Natural killer cell (primary cell): ENCODE measurements around the gene ZBTB5. TPM values are rescaled to one million over a fixed set of nuclear protein-coding genes. Genes with fewer than 3 reads are reported as not detected.

Source experiments
- ATAC-seq, 3 donors: fragments of 150-1000 bp in 2 of 3; fragments of 200-7000 bp in 1 of 3; cut with Tn5 transposase; 1 replicate in 1 of 3; 2 replicates in 2 of 3; pipeline ENCODE4 v1.10.0; 2021; ENCODE audit warnings: mild to moderate bottlenecking in 2 of 3, moderate library complexity in 2 of 3
- DNase-seq, 2 donors: peaks; one replicate each; pipeline versions ENCODE4 v3.0.0 to v3.0.0-alpha.2; 2013 to 2021; ENCODE audit warnings: mixed read lengths in 1 of 2
- H3K27ac ChIP-seq: one replicate; pipeline ENCODE4 v1.5.1; 2013; ENCODE audit warnings: mild to moderate bottlenecking, low read length
- H3K27me3 ChIP-seq: one replicate; pipeline ENCODE4 v1.6.1; 2013; ENCODE audit warnings: low read length; ENCODE audit not compliant: control insufficient read depth, insufficient read depth
- H3K36me3 ChIP-seq: one replicate; pipeline ENCODE4 v1.6.1; 2013; ENCODE audit warnings: low read length; ENCODE audit not compliant: control insufficient read depth, insufficient read depth
- H3K4me1 ChIP-seq: one replicate; pipeline ENCODE4 v1.6.1; 2013; ENCODE audit warnings: low read length; ENCODE audit not compliant: control insufficient read depth, insufficient read depth
- H3K4me3 ChIP-seq: one replicate; pipeline ENCODE4 v1.5.1; 2013; ENCODE audit warnings: low read length
- H3K9me3 ChIP-seq: one replicate; pipeline ENCODE4 v1.6.1; 2013; ENCODE audit warnings: low read length; ENCODE audit not compliant: control insufficient read depth, insufficient read depth
- H3K27ac Mint-ChIP-seq, 2 donors: one replicate each; pipeline ENCODE4 v1.8.0; 2022; ENCODE audit warnings: mild to moderate bottlenecking in 2 of 2, mixed read lengths in 2 of 2, moderate library complexity in 1 of 2
- H3K27me3 Mint-ChIP-seq, 2 donors: one replicate each; pipeline ENCODE4 v1.8.0; 2022; ENCODE audit warnings: low read depth in 2 of 2, mixed read lengths in 2 of 2
- H3K36me3 Mint-ChIP-seq: one replicate; pipeline ENCODE4 v1.8.0; 2022; ENCODE audit warnings: mixed read lengths
- H3K4me1 Mint-ChIP-seq, 2 donors: one replicate each; pipeline ENCODE4 v1.8.0; 2022; ENCODE audit warnings: mixed read lengths in 2 of 2
- H3K4me3 Mint-ChIP-seq: one replicate; pipeline ENCODE4 v1.8.0; 2022; ENCODE audit warnings: mild to moderate bottlenecking, moderate library complexity, mixed read lengths
- H3K9me3 Mint-ChIP-seq, 2 donors: one replicate each; pipeline ENCODE4 v1.8.0; 2022; ENCODE audit warnings: mixed read lengths in 2 of 2
- WGBS: methylation state at CpG from one replicate; pipeline ENCODE4 v1.1.7; 2013; ENCODE audit warnings: missing lambda C conversion rate; ENCODE audit not compliant: insufficient coverage; 5-methylcytosine and 5-hydroxymethylcytosine counted together
- intact Hi-C: fragments of 100-400 bp; cut with micrococcal nuclease; formaldehyde crosslinking; loops from one replicate; pipeline ENCODE4 v1.14.2; 2022
- total RNA-seq, 4 donors: library from RNA; stranded (reverse); fragments of 120-200 nt in 1 of 4; gene quantifications; one replicate each; pipeline versions ENCODE4 v1.2.3 to v1.2.4, GENCODE V29; 2013 to 2022
- TF ChIP-seq, protein P1 (sequence below): fragments of 200-600 bp; IDR thresholded peaks from one replicate; pipeline ENCODE4 v1.8.0; 2022; ENCODE audit warnings: antibody characterized with exemption

ZBTB5 gene
- total RNA-seq, 3 donors from 2014 or later (not counting 1 experiment from before 2014, with no cell fraction given) = 12.6 to 14.2 (median 13.3) TPM

DNA sequence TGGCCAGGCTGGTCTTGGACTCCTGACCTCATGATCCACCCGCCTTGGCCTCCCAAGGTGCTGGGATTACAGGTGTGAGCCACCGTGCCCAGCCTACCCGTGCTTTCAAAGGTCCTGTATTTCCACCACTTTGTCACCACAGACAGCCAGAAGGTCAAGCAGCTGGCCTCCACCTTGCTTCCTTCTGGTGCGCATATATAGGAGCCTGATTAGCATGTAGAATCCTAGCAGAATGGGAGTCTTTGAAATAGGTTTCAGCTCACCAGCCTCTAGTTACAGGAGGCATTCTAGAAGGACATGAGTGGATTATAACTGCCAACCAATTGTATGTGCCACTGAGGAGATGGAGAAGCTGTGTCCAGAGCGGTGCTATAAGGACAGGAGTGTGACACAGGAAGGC, 39.4 kb upstream of the ZBTB5 start:
- Histone ChIP-seq H3K4me3 (peak overlapping the region; percentile 16), H3K27ac (peak overlapping the region; percentile 80), H3K9me3 (no peaks in the 10 kb centered on the region), H3K4me1 (peaks cover 34% of the 10 kb centered on the region), H3K27me3 (no peaks in the 10 kb centered on the region), H3K36me3 (peaks cover 28% of the 10 kb centered on the region)
- peaks cover 16% of the 10 kb centered on the region for H3K36me3 Mint-ChIP-seq
- H3K9me3 Mint-ChIP-seq = no peaks in the 10 kb centered on the region
- H3K4me3 Mint-ChIP-seq = peak overlapping the region; percentile 90
- 69% methylated on average over 5 of the region's 5 CpGs for WGBS
- H3K27ac Mint-ChIP-seq = peak overlapping the region; percentile 90 to 97
- ATAC-seq = no peak
- H3K4me1 Mint-ChIP-seq = peaks cover 63 to 73% of the 10 kb centered on the region in 2 donors
- TF ChIP-seq, protein P1, sequence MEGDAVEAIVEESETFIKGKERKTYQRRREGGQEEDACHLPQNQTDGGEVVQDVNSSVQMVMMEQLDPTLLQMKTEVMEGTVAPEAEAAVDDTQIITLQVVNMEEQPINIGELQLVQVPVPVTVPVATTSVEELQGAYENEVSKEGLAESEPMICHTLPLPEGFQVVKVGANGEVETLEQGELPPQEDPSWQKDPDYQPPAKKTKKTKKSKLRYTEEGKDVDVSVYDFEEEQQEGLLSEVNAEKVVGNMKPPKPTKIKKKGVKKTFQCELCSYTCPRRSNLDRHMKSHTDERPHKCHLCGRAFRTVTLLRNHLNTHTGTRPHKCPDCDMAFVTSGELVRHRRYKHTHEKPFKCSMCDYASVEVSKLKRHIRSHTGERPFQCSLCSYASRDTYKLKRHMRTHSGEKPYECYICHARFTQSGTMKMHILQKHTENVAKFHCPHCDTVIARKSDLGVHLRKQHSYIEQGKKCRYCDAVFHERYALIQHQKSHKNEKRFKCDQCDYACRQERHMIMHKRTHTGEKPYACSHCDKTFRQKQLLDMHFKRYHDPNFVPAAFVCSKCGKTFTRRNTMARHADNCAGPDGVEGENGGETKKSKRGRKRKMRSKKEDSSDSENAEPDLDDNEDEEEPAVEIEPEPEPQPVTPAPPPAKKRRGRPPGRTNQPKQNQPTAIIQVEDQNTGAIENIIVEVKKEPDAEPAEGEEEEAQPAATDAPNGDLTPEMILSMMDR = no peak
- intact Hi-C loops = loop anchor here (2.0 to 10.0 kb wide), 3 partner anchors 18 to 90 kb away; partner anchors contain the start of gene TOMM5
- H3K27me3 Mint-ChIP-seq = no peaks in the 10 kb centered on the region
- DNase-seq = no peak

DNA sequence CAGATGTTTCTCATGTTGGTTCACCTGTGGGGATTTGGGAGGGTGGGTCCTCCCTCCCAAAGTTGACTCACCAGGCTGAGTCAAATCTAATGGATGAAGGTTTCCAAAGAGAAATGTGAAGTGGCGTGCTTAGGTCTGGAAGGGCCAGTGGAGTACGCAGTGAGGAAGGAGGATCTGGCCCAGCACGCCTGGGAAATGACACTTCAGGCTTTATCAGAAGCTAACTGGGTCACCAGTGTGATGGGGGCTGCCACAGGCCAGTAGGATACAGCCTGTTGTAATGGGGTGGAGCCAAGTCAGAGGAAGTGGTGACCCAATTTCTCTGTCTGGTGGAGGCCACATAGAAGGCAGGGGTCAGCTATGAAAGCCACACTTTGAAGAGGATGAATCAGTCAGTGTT, 38.5 kb upstream of the ZBTB5 start:
- TF ChIP-seq, protein P1 = no peak
- DNase-seq = peak; percentile 69 to 72
- Mint-ChIP-seq H3K27ac (peak overlapping the region; percentile 90 to 97), H3K27me3 (no peaks in the 10 kb centered on the region), H3K9me3 (no peaks in the 10 kb centered on the region), H3K36me3 (peaks cover 16% of the 10 kb centered on the region), H3K4me1 (peaks cover 63 to 66% of the 10 kb centered on the region in 2 donors), H3K4me3 (peak overlapping the region; percentile 90)
- H3K27me3 ChIP-seq = no peaks in the 10 kb centered on the region
- peaks cover 28% of the 10 kb centered on the region for H3K36me3 ChIP-seq
- intact Hi-C loops = loop anchor here (1.0 to 10.0 kb wide), 4 partner anchors 17 to 89 kb away; partner anchors contain the start of genes TOMM5 and ZBTB5
- H3K9me3 ChIP-seq = no peaks in the 10 kb centered on the region
- WGBS = 25% methylated on average over 3 of the region's 3 CpGs
- H3K4me1 ChIP-seq = peaks cover 34% of the 10 kb centered on the region
- H3K27ac ChIP-seq = peak overlapping the region; percentile 80
- H3K4me3 ChIP-seq = peak overlapping the region; percentile 16
- ATAC-seq = peak; percentile 98 to 99 (median 98)

DNA sequence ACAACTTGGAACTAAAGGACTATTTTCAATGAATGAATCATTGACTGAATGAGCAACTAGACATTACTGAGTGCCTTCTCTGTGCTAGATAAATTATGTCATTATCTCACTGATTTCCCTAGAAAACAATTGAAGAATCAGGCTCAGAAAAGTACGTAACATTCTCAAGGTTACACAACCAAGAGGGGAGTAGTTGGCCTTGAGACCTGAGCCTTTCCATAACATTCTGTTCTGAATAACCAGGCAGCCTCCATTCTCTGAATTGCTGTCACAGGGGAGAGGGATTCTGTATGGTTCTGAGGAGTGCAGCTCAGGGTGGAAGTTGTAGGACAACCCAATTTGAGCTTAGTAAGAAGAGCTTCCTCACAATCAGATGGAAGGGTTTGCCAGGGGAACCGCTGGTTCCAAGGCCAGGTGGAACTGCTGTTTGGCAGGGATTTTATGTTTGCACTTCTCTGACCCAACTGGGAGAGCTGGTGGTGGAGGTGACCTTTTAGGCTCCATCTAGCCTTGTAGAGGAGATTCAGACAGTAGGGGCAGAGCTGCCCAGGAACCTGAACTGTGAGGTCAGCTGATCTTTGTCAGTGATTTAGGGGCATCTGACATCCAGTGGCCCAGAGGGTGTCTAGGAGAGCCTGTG, 36.8 kb upstream of the ZBTB5 start:
- peak overlapping the region; percentile 80 for H3K27ac ChIP-seq
- no peaks in the 10 kb centered on the region for H3K9me3 Mint-ChIP-seq
- peaks cover 34% of the 10 kb centered on the region for H3K4me1 ChIP-seq
- peaks cover 42% of the 10 kb centered on the region for H3K36me3 ChIP-seq
- DNase-seq = no peak
- no peak for ATAC-seq
- H3K4me3 Mint-ChIP-seq = no peak overlapping the region
- WGBS = 94% methylated on average over 1 of the region's 2 CpGs
- no peaks in the 10 kb centered on the region for H3K9me3 ChIP-seq
- no peak overlapping the region for H3K4me3 ChIP-seq
- TF ChIP-seq, protein P1 = no peak
- peaks cover 29% of the 10 kb centered on the region for H3K36me3 Mint-ChIP-seq
- H3K27me3 ChIP-seq = no peaks in the 10 kb centered on the region
- peaks cover 49 to 52% of the 10 kb centered on the region in 2 donors for H3K4me1 Mint-ChIP-seq
- intact Hi-C loops = loop anchor here (5.0 to 10.0 kb wide), 2 partner anchors 87 to 90 kb away; partner anchors contain the start of gene TOMM5
- H3K27ac Mint-ChIP-seq = peak overlapping the region; percentile 90 to 97
- H3K27me3 Mint-ChIP-seq = no peaks in the 10 kb centered on the region
